IMR-90 (cell line): ENCODE data around the gene BAG1. TPM values are rescaled to one million over a fixed set of nuclear protein-coding genes. Genes with fewer than 3 reads are reported as not detected.
A peak's percentile ranks its signal among the peaks of the same experiment; 100 is the strongest.

Experiments used
- ATAC-seq: fragments of 200-7000 bp; cut with Tn5 transposase; 2 replicates; pipeline ENCODE4 v1.9.1; 2020; ENCODE audit warnings: low read depth, mild to moderate bottlenecking, moderate library complexity
- BruUV-seq: library from RNA; stranded (reverse); fragments of 400-500 nt; replicated peaks from 2 replicates; lab custom pipeline; 2021; lab: Mats Ljungman, UMichigan
- CTCF ChIA-PET: fragments of 300-600 bp; formaldehyde crosslinking; extraction: SDS; loops from one replicate; lab custom pipeline; 2021; ENCODE audit warnings: antibody characterized with exemption; lab: Yijun Ruan, JAX
- POLR2A ChIA-PET: fragments of 300-600 bp; sonication (Branson Sonifier 250); formaldehyde crosslinking; loops from one replicate; lab custom pipeline; 2022; ENCODE audit warnings: antibody characterized with exemption; ENCODE audit not compliant: unreplicated experiment; lab: Charles Lee
- DNase-seq: peaks from one replicate; pipeline ENCODE4 v3.0.0; 2013
- H2AFZ ChIP-seq: replicated peaks from 2 replicates; pipeline ENCODE3; 2013; ENCODE audit warnings: low read length, mild to moderate bottlenecking; ENCODE audit not compliant: poor library complexity
- H2AK5ac ChIP-seq: 2 replicates; pipeline ENCODE4 v1.6.1; 2013; ENCODE audit warnings: low read depth, low read length, inconsistent platforms
- H2AK9ac ChIP-seq: replicated peaks from 2 replicates; pipeline ENCODE3; 2013; ENCODE audit warnings: mild to moderate bottlenecking, low read depth, low read length, moderate library complexity; ENCODE audit not compliant: poor library complexity
- H2BK120ac ChIP-seq: 2 replicates; pipeline ENCODE4 v1.6.1; 2013; ENCODE audit warnings: low read depth, low read length, inconsistent platforms
- H2BK15ac ChIP-seq: 3 replicates; pipeline ENCODE4 v1.6.1; 2013; ENCODE audit warnings: low read depth, low read length, inconsistent platforms
- H2BK20ac ChIP-seq: 2 replicates; pipeline ENCODE4 v1.6.1; 2013; ENCODE audit warnings: low read depth, mild to moderate bottlenecking, inconsistent platforms, low read length, moderate library complexity
- H2BK5ac ChIP-seq: 2 replicates; pipeline ENCODE4 v1.6.1; 2013; ENCODE audit warnings: mild to moderate bottlenecking, low read depth, low read length, inconsistent platforms; ENCODE audit not compliant: poor library complexity, severe bottlenecking
- H3K14ac ChIP-seq: replicated peaks from 2 replicates; pipeline ENCODE4 v1.6.1; 2013; ENCODE audit warnings: low read depth, low read length, inconsistent platforms
- H3K18ac ChIP-seq: 2 replicates; pipeline ENCODE4 v1.6.1; 2013; ENCODE audit warnings: low read depth, low read length, control low read depth
- H3K23ac ChIP-seq: 2 replicates; pipeline ENCODE4 v1.6.1; 2013; ENCODE audit warnings: low read depth, low read length, inconsistent platforms
- H3K27ac ChIP-seq: 2 replicates; pipeline ENCODE4 v1.5.1; 2013; ENCODE audit warnings: mild to moderate bottlenecking, control low read depth, low read length; ENCODE audit not compliant: insufficient read depth
- H3K27me3 ChIP-seq: 2 replicates; pipeline ENCODE4 v1.6.1; 2013; ENCODE audit warnings: low read length; ENCODE audit not compliant: control insufficient read depth, insufficient read depth
- H3K36me3 ChIP-seq: 2 replicates; pipeline ENCODE4 v1.6.1; 2013; ENCODE audit warnings: low read length, mixed read lengths; ENCODE audit not compliant: control insufficient read depth, insufficient read depth
- H3K4ac ChIP-seq: 2 replicates; pipeline ENCODE4 v1.6.1; 2013; ENCODE audit warnings: low read depth, low read length, inconsistent platforms
- H3K4me1 ChIP-seq: 2 replicates; pipeline ENCODE4 v1.6.1; 2013; ENCODE audit warnings: low read length, mixed read lengths; ENCODE audit not compliant: control insufficient read depth, insufficient read depth
- H3K4me2 ChIP-seq: 2 replicates; pipeline ENCODE4 v1.6.1; 2013; ENCODE audit warnings: low read depth, mild to moderate bottlenecking, control low read depth, low read length, moderate library complexity
- H3K4me3 ChIP-seq: 2 replicates; pipeline ENCODE4 v1.5.1; 2013; ENCODE audit warnings: low read depth, mild to moderate bottlenecking, control low read depth, low read length, moderate library complexity; ENCODE audit not compliant: insufficient read depth
- H3K56ac ChIP-seq: 2 replicates; pipeline ENCODE4 v1.6.1; 2013; ENCODE audit warnings: low read length, inconsistent platforms; ENCODE audit not compliant: insufficient read depth; ENCODE audit errors: extremely low read depth
- H3K79me1 ChIP-seq, 2 experiments: 2 replicates each; pipeline ENCODE4 v1.6.1; 2013; ENCODE audit warnings: low read length in 2 of 2, inconsistent platforms in 1 of 2, low read depth in 1 of 2
- H3K9ac ChIP-seq: 2 replicates; pipeline ENCODE4 v1.6.1; 2013; ENCODE audit warnings: low read depth, low read length, control low read depth
- H3K9me1 ChIP-seq: 2 replicates; pipeline ENCODE4 v1.6.1; 2013; ENCODE audit warnings: low read length, inconsistent platforms; ENCODE audit not compliant: insufficient read depth
- H3K9me3 ChIP-seq: 2 replicates; pipeline ENCODE4 v1.6.1; 2013; ENCODE audit warnings: low read length; ENCODE audit not compliant: control insufficient read depth, insufficient read depth
- H4K20me1 ChIP-seq: 2 replicates; pipeline ENCODE4 v1.6.1; 2013; ENCODE audit warnings: low read length, inconsistent platforms; ENCODE audit not compliant: insufficient read depth
- H4K5ac ChIP-seq: 2 replicates; pipeline ENCODE4 v1.6.1; 2013; ENCODE audit warnings: mild to moderate bottlenecking, low read depth, low read length, control low read depth
- H4K8ac ChIP-seq, 2 experiments: 2 replicates each; pipeline ENCODE4 v1.6.1; 2013; ENCODE audit warnings: low read depth in 2 of 2, low read length in 2 of 2, control low read depth in 1 of 2, inconsistent platforms in 1 of 2
- H4K91ac ChIP-seq: 2 replicates; pipeline ENCODE4 v1.6.1; 2013; ENCODE audit warnings: low read depth, low read length, inconsistent platforms; ENCODE audit not compliant: insufficient read depth
- MXI1 ChIP-seq: IDR thresholded peaks from 2 replicates; pipeline ENCODE4 v1.6.1; 2012; ENCODE audit warnings: low read depth, mild to moderate bottlenecking, low read length, moderate library complexity, borderline replicate concordance
- RAD21 ChIP-seq: IDR thresholded peaks from 2 replicates; pipeline ENCODE4 v1.6.1; 2012; ENCODE audit warnings: low read length, improper control_type of control experiment
- SMC3 ChIP-seq: fragments of 150-350 bp; IDR thresholded peaks from 2 replicates; pipeline ENCODE4 v1.6.1; 2016; ENCODE audit warnings: low read depth, mild to moderate bottlenecking, antibody characterized with exemption, low read length, moderate library complexity
- WGBS, 2 experiments: methylation state at CpG; one replicate each; pipeline versions ENCODE4 v1.1.5 to v1.1.7; 2013; ENCODE audit warnings: missing lambda C conversion rate in 2 of 2; ENCODE audit not compliant: insufficient read length in 1 of 2; ENCODE audit errors: extremely low coverage in 2 of 2; 5-methylcytosine and 5-hydroxymethylcytosine counted together
- dilution Hi-C: fragments of 300-500 bp; cut with HindIII; formaldehyde crosslinking; loops from one replicate; pipeline ENCODE4 v1.14.3; 2018; ENCODE audit warnings: low sequenced_read_pairs; ENCODE audit not compliant: unreplicated experiment
- in situ Hi-C: fragments of 300-500 bp; cut with MboI; formaldehyde crosslinking; loops from 3 replicates; pipeline ENCODE4 v1.14.3; 2019; ENCODE audit warnings: low sequenced_read_pairs, inconsistent platforms, mixed read lengths
- intact Hi-C: fragments of 100-400 bp; cut with micrococcal nuclease; formaldehyde crosslinking; loops from 2 replicates; pipeline ENCODE4 v1.10.0; 2022
- polyA plus RNA-seq, 3 experiments: library from polyadenylated mRNA; depleted of rRNA; stranded (reverse); fragments of >200 nt; gene quantifications; 2 replicates each; pipeline ENCODE4 v1.2.3, GENCODE V29; 2012; ENCODE audit warnings: low replicate concordance in 1 of 3
- total RNA-seq: library from RNA; depleted of rRNA; stranded (reverse); fragments of >200 nt; gene quantifications from 2 replicates; pipeline ENCODE4 v1.2.3, GENCODE V29; 2012
- TF ChIP-seq, protein P1 (sequence below): conservative IDR thresholded peaks from 2 replicates; pipeline ENCODE4 v1.5.1; 2012; ENCODE audit warnings: mild to moderate bottlenecking, low read depth, low read length, improper control_type of control experiment

BAG1 gene
- total and polyA plus RNA-seq, 2 of the 4 experiments (the other 2 are of a cell fraction), result 4.5 to 20.9 TPM

DNA sequence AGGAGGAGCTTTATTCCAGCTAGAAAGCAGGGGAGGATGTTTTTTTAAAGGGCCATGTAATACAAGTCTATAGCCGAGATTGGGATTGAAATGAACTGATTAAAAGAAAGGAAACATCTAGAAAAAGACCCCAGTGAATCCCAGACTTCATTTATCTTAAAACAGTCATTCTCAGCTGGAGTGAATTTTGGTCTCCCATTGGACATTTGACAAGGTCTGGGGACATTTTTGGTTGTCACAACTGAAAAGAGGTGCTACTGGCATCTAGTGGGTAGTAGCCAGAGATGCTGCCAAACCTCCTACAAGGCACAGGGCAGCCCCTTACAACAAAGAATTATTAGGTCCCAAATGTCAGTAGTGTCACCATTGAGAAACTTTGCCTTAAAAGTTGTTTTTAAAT lies 40.8 kb downstream of the BAG1 start:
- Histone ChIP-seq H2BK120ac (no peak overlapping the region), H3K4me2 (no peak overlapping the region), H3K79me1 (no peaks in the 10 kb centered on the region), H3K4me3 (no peak overlapping the region), H2AK5ac (no peak overlapping the region), H4K5ac (no peak overlapping the region), H2BK15ac (no peak overlapping the region), H3K14ac (no peak overlapping the region), H3K23ac (no peak overlapping the region), H3K9me3 (no peaks in the 10 kb centered on the region), H4K20me1 (no peaks in the 10 kb centered on the region), H2AK9ac (no peak overlapping the region), H2AFZ (no peak overlapping the region), H3K27ac (no peak overlapping the region), H3K27me3 (no peaks in the 10 kb centered on the region), H3K9ac (no peak overlapping the region), H3K9me1 (0 out of 2 replicates have a peak, but pooled peaks cover 3% of the 10 kb centered on the region), H3K4ac (no peak overlapping the region), H3K36me3 (no peaks in the 10 kb centered on the region), H3K56ac (no peak overlapping the region), H4K8ac (no peak overlapping the region), H2BK20ac (no peak overlapping the region), H4K91ac (no peak overlapping the region), H3K4me1 (peaks cover 7% of the 10 kb centered on the region), H2BK5ac (no peak overlapping the region), H3K18ac (no peak overlapping the region)
- ATAC-seq (no peak), DNase-seq (no peak)
- in situ Hi-C loops, result no loop called here
- ChIA-PET POLR2A (no interaction called here), CTCF (interaction anchor here (0.6 to 1.2 kb wide), 3 partner anchors 53 to 229 kb away, joined by 3 read pairs; no protein-coding TSS in a partner anchor)
- no CpG with 5 or more reads among the region's 1 CpG for WGBS, 2 experiments
- TF ChIP-seq, protein P1, sequence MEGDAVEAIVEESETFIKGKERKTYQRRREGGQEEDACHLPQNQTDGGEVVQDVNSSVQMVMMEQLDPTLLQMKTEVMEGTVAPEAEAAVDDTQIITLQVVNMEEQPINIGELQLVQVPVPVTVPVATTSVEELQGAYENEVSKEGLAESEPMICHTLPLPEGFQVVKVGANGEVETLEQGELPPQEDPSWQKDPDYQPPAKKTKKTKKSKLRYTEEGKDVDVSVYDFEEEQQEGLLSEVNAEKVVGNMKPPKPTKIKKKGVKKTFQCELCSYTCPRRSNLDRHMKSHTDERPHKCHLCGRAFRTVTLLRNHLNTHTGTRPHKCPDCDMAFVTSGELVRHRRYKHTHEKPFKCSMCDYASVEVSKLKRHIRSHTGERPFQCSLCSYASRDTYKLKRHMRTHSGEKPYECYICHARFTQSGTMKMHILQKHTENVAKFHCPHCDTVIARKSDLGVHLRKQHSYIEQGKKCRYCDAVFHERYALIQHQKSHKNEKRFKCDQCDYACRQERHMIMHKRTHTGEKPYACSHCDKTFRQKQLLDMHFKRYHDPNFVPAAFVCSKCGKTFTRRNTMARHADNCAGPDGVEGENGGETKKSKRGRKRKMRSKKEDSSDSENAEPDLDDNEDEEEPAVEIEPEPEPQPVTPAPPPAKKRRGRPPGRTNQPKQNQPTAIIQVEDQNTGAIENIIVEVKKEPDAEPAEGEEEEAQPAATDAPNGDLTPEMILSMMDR, result peak; percentile 31
- TF ChIP-seq MXI1 (no peak), SMC3 (0 out of 2 replicates have a peak, but pooled peaks have one; percentile 13), RAD21 (peak; percentile 37; the same call in 1 of the 2 replicates)
- BruUV-seq, result no TSS peak
- intact Hi-C loops, result loop anchor here (2.0 to 5.0 kb wide), 2 partner anchors 36 to 57 kb away; partner anchors contain the start of gene B4GALT1
- dilution Hi-C loops, result no loop called here
